G401.6 (cell line): ENCODE measurements around the gene RPL9.
"Not testable (repeated sequence)": the region's sequence is repeated elsewhere in the genome, so short reads cannot be mapped to it uniquely, and the experiment has no call there.

Experiments
- FAIRE-seq: peaks from 2 replicates; lab custom pipeline; 2012; peaks lifted over from hg19 to GRCh38; lab: Jason Lieb, UNC

The RPL9 gene

GRCh38 chr4:39458505-39459300 is at the start of gene RPL9, which contains the start of gene LIAS:
Gene RPL9 (minus strand): TSS chr4:39458922. CDS start chr4:39458439, 483 bp downstream.
Gene LIAS (plus strand): TSS chr4:39459056. CDS start chr4:39459118, 62 bp downstream.
- peak; percentile 97 for FAIRE-seq

DNA sequence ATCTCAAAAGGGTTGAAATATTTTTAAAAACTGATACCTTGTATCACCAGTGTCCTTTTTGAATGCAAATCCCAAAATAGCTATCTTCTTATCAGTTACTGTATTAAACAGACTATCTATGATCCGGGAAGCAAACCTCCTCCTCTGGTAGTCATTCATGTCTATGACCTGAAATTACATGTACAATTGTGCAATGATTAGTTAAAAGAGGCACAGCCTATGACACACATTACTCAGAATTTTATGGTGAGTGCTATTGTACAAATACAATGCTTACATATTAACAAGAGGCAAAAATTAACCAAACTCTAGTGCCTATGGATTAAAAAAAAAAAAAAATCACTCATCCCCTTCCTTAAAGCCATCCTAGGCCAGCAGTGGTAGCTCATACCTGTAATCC is 46.9 kb upstream of the RPL9 start:
- no peak for FAIRE-seq

DNA sequence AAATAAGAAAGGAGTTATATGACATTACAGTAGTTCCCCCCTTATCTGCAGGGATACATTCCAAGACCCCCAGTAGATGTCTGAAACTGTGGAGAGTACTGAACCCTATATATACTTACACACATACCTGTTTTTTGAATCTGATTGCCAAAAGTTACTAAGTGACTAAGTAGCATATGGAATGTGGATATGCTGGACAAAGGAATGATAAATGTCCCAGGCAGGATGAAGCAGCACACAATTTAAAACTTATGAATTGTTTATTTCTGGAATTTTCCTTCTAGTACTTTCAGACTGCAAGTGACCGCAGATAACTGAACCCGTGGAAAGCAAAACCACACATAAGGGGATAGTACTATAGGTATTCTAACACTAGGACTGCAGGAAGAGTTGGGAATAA is 45.8 kb upstream of the RPL9 start:
- no peak for FAIRE-seq

GRCh38 chr4:39502664-39503035 is 43.9 kb upstream of the RPL9 start:
- FAIRE-seq: not testable (repeated sequence)

- FAIRE-seq: no peak
Observed at GRCh38 chr4:39502019-39502663, 43.4 kb upstream of the RPL9 start.

GRCh38 chr4:39498727-39499020 is 40.0 kb upstream of the RPL9 start:
- FAIRE-seq: no peak

DNA sequence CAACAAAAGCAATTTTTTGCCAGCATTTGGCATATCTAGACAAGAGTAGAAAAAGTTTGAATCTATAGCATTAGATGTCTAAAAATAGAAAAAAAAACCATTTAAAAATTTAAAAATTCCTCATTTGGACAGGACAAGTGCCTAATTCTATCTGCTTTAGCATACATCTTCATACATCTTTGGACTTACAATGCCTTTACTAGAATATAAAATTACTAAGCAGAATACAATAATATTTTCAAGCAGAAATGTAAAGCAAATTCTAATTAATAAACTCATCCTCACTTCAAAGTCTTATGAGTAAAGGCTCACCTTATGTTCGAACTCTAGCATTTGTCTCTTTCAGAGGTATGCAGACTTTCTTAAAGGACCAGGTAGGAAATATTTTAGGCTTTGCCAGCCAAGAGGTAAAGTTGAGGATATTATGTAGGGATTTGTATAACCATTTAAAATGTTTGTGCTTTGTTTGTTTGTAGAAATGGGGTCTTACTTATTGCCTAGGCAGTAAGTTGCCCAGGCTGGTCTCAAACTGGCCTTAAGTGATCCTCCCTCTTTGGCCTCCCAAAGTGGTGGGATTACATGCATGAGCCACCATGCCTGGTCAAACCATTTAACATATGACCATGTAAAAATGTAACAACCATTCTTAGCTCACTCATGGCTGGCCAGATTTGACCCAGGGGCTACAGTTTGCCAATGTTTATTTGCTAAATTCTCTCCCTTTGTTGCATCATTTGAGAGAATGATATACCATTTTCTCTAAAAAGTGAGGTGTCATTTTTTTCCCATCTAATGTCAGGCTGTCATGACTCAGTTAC is 39.4 kb upstream of the RPL9 start:
- no peak for FAIRE-seq

- no peak for FAIRE-seq
Observed at GRCh38 chr4:39495446-39496213, 36.9 kb upstream of the RPL9 start.

- FAIRE-seq: no peak
Observed at GRCh38 chr4:39494354-39494753, 35.6 kb upstream of the RPL9 start.

DNA sequence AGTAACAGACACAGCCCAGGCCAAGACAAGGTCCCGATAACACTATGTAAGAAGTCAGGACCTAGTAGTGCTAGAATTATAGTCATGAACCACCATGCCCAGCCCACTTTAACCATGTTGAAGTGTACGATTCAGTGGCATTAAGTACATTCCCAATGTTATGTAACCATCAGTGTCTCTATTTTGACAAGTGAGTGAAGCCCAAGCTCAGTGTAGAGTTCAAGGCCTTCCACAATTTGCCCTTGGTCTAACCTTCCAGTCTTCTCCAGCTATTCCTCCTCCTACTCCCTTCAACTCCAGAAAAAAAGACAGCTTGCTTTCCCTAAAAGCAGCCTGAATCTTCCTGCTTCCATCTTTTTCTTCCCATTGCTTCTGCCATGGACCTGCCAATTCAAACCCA is 31.6 kb upstream of the RPL9 start:
- no peak for FAIRE-seq

DNA sequence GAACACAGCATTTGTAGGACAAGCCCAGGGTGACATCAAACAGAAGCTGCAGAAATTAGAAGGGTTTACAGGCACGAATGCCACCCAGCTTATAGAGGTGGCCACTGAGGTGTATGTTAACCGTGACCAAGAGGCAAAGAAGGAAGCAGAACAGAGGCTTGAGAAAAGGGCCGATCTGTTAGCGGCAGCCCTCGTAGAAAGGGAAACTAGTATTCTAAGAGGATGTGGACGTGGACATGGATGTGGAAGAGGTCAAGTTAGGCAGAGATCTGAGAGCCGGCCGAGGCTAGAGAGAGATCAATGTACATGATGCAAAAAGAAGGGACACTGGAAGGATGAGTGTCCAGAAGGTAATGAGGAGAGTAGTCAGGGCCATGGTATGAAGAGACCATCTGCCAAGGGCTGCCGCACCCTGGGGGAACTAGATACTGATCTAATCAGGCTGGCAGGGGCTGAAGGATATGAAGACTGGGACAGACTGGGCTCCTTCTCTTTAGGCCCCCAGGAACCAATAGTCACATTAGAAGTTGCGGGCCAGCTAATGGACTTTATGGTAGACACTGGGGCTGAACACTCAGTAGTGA is 27.6 kb upstream of the RPL9 start:
- no peak for FAIRE-seq

DNA sequence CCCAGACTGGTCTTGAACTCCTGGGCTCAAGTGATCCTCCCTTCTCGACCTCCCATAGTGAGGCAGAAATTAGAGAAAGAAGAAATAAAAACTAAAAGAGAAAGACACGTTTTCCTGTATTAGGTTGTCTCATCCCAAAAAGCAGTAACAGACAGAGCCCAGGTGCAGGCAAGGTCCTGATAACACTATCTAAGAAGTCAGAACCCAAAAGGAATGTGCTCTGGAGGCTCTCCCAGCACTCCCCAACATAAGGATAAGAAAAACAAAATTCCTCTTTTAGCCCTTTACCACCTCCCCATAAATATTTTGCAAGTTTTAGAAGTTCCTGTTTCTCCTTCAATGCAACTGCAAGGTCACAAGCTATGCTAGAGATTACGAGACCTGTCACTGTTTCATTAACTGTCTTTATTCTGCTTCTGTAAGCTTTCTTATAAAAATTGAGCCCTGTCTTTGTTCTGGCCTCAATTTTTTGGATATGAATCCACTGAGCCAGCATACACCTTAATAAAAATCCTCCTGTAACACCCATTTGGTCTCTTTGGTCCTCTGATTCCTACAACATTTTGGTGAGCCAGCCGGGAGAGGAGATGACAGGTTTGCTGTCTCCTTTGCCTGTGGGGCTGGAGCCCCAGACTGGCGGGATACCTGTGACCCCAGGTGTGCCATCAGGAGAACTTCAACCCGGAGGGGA is 26.0 kb upstream of the RPL9 start:
- no peak for FAIRE-seq

DNA sequence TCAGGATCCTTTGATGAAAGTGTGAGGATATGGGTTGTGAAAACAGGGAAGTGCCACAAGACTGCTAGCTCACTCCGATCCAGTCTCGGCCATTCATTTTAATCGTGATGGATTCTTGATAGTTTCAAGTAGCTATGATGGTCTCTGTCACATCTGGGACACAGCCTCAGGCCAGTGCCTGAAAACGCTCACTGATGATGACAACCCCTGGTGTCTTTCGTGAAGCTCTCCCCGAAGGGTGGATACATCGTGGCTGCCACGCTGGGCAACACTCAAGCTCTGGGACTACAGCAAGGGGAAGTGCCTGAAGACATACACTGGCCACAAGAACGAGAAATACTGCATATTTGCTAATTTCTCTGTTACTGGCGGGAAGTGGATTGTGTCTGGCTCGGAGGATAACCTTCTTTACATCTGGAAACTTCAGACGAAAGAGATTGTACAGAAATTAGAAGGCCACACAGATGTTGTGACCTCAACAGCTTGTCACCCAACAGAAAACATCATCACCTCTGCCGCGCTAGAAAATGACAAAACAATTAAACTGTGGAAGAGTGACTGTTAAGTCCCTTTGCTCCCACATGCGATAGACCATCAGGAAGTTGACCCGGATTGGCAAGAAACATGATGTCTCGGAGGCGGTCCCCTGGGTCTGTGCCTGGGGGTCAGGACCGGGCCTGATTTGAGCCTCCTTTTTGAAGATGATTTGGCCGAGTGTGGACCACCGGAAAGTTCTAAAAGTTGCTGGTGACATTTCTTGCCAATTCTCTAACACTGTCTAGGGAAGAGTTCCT is 22.4 kb upstream of the RPL9 start:
- no peak for FAIRE-seq

DNA sequence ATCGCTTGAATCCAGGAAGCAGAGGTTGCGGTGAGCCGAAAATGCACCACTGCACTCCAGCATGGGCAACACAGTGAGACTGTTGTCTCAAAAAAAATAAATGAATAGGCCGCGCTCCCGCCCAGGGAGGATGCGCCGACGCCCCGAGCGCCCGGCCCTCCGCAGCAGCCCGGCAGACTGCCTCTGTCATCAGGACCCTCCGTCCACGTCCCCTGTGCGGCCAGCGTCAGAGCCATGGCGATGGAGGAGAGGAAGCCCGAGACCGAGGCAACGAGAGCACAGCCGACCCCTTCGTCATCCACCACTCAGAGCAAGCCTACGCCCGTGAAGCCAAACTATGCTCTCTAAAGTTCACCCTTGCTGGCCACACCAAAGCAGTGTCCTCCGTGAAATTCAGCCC is 21.5 kb upstream of the RPL9 start:
- no peak for FAIRE-seq

DNA sequence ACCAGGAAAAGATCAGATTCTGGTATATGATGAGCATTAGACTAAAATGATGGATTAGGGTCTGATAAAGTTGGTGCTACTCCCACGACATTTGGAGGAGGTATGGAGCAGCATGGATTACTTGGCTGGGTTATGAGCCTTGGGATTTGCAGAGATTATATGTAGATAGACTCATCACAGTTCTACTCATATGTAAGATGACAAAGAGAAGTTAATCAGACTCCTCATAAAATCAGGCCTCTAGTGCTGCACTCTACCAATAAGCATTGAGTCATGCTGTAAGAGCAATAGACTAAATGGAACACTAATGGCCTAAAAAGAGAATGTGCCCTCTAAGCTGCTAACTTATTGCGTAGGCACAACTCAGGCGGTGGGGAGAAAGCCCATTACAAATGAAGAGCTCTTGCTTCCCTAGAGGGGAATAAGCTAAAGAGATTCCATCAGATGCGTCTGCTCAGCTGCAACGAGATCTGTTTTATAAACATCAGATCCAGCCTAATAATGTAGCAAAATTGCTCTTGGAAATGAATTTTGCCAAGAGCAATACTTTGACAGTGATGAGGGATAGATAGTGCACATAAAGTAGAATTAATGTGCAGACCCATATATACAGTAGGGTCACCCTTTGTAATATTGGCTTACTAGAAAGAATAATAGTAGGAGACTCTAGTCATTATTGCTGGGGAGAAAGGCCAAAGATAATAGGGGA is 17.6 kb upstream of the RPL9 start:
- FAIRE-seq: no peak

GRCh38 chr4:39472396-39472795 is 13.7 kb upstream of the RPL9 start:
- FAIRE-seq: no peak

DNA sequence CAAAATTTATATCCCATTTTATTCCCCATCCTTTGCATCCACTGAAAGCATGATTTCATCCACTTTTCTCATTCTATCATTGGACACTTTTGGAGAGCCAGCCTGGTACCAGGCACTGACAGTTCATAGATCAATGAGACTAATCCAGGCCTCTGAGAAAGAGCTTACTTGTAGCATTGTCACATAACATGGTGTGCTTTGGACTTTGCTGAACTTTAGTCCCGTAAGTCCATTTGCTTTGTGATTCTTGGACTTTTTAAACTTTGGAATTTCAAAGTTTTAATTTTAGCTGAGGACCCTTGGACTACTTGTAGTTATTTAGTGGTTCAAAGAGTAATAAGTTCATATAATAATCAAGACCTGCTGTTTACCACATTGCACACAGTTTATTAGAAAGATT is 11.7 kb upstream of the RPL9 start:
- FAIRE-seq: no peak

GRCh38 chr4:39469429-39470077 is 10.8 kb upstream of the RPL9 start:
- FAIRE-seq: peak; percentile 99

- no peak for FAIRE-seq
Observed at GRCh38 chr4:39467464-39467863, 8.7 kb upstream of the RPL9 start.
